Lung (tissue), 12 donors: ENCODE measurements around the gene UGGT1. TPM values are rescaled to one million over a fixed set of nuclear protein-coding genes. Genes with fewer than 3 reads are reported as not detected.

Source experiments
- ATAC-seq: fragments of 200-7000 bp; cut with Tn5 transposase; one replicate; pipeline ENCODE4 v1.9.1; 2020; ENCODE audit warnings: moderate number of reproducible peaks; ENCODE audit not compliant: insufficient read depth, low FRiP score
- DNase-seq, 3 donors: peaks; one replicate each; pipeline ENCODE4 v3.0.0-alpha.2; 2013 to 2017
- H3K27ac ChIP-seq, 2 donors: one replicate each; pipeline ENCODE4 v1.5.1; 2013; ENCODE audit warnings: mild to moderate bottlenecking in 2 of 2, moderate library complexity in 2 of 2, control low read depth in 1 of 2, inconsistent platforms in 1 of 2, low read depth in 1 of 2, low read length in 1 of 2
- H3K27me3 ChIP-seq, 3 donors: one replicate each; pipeline ENCODE4 v1.5.1; 2013; ENCODE audit warnings: low read length in 2 of 3; ENCODE audit not compliant: control insufficient read depth in 3 of 3, insufficient read depth in 3 of 3
- H3K36me3 ChIP-seq, 4 donors: one replicate each; pipeline ENCODE4 v1.5.1; 2013; ENCODE audit warnings: low read length in 4 of 4, mild to moderate bottlenecking in 1 of 4, moderate library complexity in 1 of 4; ENCODE audit not compliant: control insufficient read depth in 4 of 4, insufficient read depth in 4 of 4
- H3K4me1 ChIP-seq, 5 donors: one replicate each; pipeline ENCODE4 v1.5.1; 2013; ENCODE audit warnings: low read length in 5 of 5, mild to moderate bottlenecking in 2 of 5, moderate library complexity in 1 of 5; ENCODE audit not compliant: control insufficient read depth in 5 of 5, insufficient read depth in 5 of 5
- H3K4me3 ChIP-seq: one replicate; pipeline ENCODE4 v1.5.1; 2013; ENCODE audit warnings: mild to moderate bottlenecking, control low read depth, moderate library complexity
- H3K9ac ChIP-seq, 2 donors: one replicate each; pipeline ENCODE4 v1.5.1; 2013; ENCODE audit warnings: low read length in 2 of 2, control low read depth in 1 of 2; ENCODE audit not compliant: insufficient read depth in 1 of 2
- H3K9me3 ChIP-seq, 4 donors: one replicate each; pipeline ENCODE4 v1.5.1; 2013; ENCODE audit warnings: low read length in 3 of 4, mild to moderate bottlenecking in 1 of 4, moderate library complexity in 1 of 4; ENCODE audit not compliant: control insufficient read depth in 4 of 4, insufficient read depth in 3 of 4
- CTCF ChIP-seq: IDR thresholded peaks from 2 replicates; pipeline ENCODE4 v1.5.1; 2012; ENCODE audit warnings: mild to moderate bottlenecking; ENCODE audit errors: control extremely low read depth, extremely low read depth
- WGBS, 2 donors: extraction: QIAGEN DNeasy Blood & Tissue Kit; methylation state at CpG; one replicate each; pipeline ENCODE4 v1.1.7; 2013; 5-methylcytosine and 5-hydroxymethylcytosine counted together
- polyA plus RNA-seq, 2 donors: library from polyadenylated mRNA; stranded (reverse); fragments of 200-250 nt; gene quantifications; one replicate each; pipeline ENCODE4 v1.2.1, GENCODE V29; 2013
- total RNA-seq, 2 donors: library from RNA; depleted of rRNA in 1 of 2; stranded (reverse); fragments of >200 nt in 1 of 2; gene quantifications; one replicate each; pipeline ENCODE4 v1.2.1, GENCODE V29; 2014 to 2021
- donor health status: control.
- donor health status: control.
- donor health status: Bipolar disorder and iron deficiency.
- donor health status: healthy.
- donor health status: DM: yes; HTN: yes; CAD: no.

The UGGT1 gene
- total and polyA plus RNA-seq, 4 donors: 9.4 to 57.7 (median 32.8) TPM

DNA sequence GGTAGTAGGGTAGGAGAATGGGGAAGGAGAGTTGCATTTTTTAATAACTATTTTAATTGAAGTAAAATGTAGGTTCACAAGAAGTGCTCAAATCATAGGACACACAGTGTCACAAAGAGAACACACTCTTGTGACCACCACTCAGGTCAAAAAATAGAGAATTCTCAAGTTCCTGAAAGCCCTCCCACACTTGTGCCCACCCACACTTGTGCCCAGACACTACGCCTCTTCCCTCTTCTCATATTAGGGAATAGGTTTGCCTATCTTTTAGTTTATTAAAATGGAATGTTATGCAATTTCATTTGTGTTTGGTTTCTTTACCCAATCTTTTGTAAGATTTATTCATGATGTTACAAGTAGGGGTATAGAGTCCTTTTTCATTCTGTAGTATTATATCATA is 67.2 kb downstream of the UGGT1 start:
- H3K4me1 ChIP-seq: peaks cover 0 to 8% (median 0%) of the 10 kb centered on the region in 5 donors
- no peak overlapping the region for H3K4me3 ChIP-seq
- no peaks in the 10 kb centered on the region for H3K27me3 ChIP-seq
- no peak overlapping the region for H3K9ac ChIP-seq
- DNase-seq: no peak
- H3K27ac ChIP-seq: no peak overlapping the region
- peaks cover 14 to 25% (median 21%) of the 10 kb centered on the region in 4 donors for H3K36me3 ChIP-seq
- H3K9me3 ChIP-seq: no peaks in the 10 kb centered on the region
- 91 to 100% methylated on average over 1 of the region's 1 CpG for WGBS, 2 donors
- TF ChIP-seq CTCF: no peak
- no peak for ATAC-seq

DNA sequence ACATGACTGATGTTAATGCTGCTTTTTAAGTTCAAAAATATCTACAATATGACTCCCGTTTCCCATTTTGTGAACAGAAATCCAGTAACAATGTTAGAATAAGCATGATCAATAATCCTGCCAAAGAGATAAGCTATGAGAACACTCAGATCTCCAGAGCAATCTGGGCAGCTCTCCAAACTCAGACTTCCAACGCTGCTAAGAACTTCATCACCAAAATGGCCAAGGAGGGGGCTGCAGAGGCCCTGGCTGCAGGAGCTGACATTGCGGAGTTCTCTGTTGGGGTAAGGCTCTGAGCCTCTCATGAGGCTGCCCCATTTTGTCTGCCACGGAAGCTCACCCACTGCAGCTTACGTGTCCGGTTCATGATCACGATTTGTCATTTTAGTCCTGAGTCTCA is 68.4 kb downstream of the UGGT1 start:
- ATAC-seq: no peak
- peak; percentile 48 to 77 (median 73) for DNase-seq
- no peak overlapping the region for H3K9ac ChIP-seq
- H3K27ac ChIP-seq: no peak overlapping the region
- H3K4me1 ChIP-seq: peaks cover 0 to 8% (median 0%) of the 10 kb centered on the region in 5 donors
- H3K4me3 ChIP-seq: no peak overlapping the region
- 85 to 96% methylated on average over 7 of the region's 7 CpGs for WGBS, 2 donors
- no peaks in the 10 kb centered on the region for H3K27me3 ChIP-seq
- H3K9me3 ChIP-seq: no peaks in the 10 kb centered on the region
- TF ChIP-seq CTCF: no peak
- H3K36me3 ChIP-seq: peaks cover 11 to 21% (median 18%) of the 10 kb centered on the region in 4 donors

GRCh38 chr2:128160616-128161275 is 69.7 kb downstream of the UGGT1 start:
- 82 to 88% methylated on average over 9 of the region's 9 CpGs for WGBS, 2 donors
- H3K36me3 ChIP-seq: peaks cover 13 to 23% (median 19%) of the 10 kb centered on the region in 4 donors
- H3K4me3 ChIP-seq: no peak overlapping the region
- no peak overlapping the region for H3K27ac ChIP-seq
- no peak overlapping the region for H3K9ac ChIP-seq
- no peaks in the 10 kb centered on the region for H3K9me3 ChIP-seq
- peaks cover 0 to 7% (median 0%) of the 10 kb centered on the region in 5 donors for H3K4me1 ChIP-seq
- no peak for DNase-seq
- H3K27me3 ChIP-seq: no peaks in the 10 kb centered on the region
- ATAC-seq: no peak
- no peak for TF ChIP-seq CTCF

GRCh38 chr2:128162266-128162665 is 71.3 kb downstream of the UGGT1 start:
- H3K4me1 ChIP-seq: peaks cover 0 to 7% (median 0%) of the 10 kb centered on the region in 5 donors
- H3K9ac ChIP-seq: no peak overlapping the region
- no peaks in the 10 kb centered on the region for H3K9me3 ChIP-seq
- peaks cover 15 to 26% (median 25%) of the 10 kb centered on the region in 4 donors for H3K36me3 ChIP-seq
- peak overlapping the region in 1 of 2 donors; percentile 18 for H3K27ac ChIP-seq
- H3K4me3 ChIP-seq: no peak overlapping the region
- no peak for TF ChIP-seq CTCF
- DNase-seq: peak in 2 of 3 donors; percentile 55 to 79
- WGBS, 2 donors: 25 to 73% methylated on average over 2 of the region's 2 CpGs
- no peak for ATAC-seq
- no peaks in the 10 kb centered on the region for H3K27me3 ChIP-seq
